ENCODE results near the gene HSPBP1.
"Not testable (repeated sequence)": the region's sequence is repeated elsewhere in the genome, so short reads cannot be mapped to it uniquely, and the experiment has no call there.

The HSPBP1 gene

GRCh38 chr19:55239004-55239403 lies 40.9 kb downstream of the HSPBP1 start:
- no peak for DNase-seq (ENCODE audit: low read depth)

- DNase-seq (ENCODE audit: low read depth): no peak
Observed at GRCh38 chr19:55238030-55238429, 41.9 kb downstream of the HSPBP1 start.

GRCh38 chr19:55232986-55233385 lies 46.9 kb downstream of the HSPBP1 start:
- no peak for DNase-seq (ENCODE audit: low read depth)

GRCh38 chr19:55232286-55232602 lies 47.7 kb downstream of the HSPBP1 start:
- DNase-seq (ENCODE audit: low read depth): no peak

- no peak for DNase-seq (ENCODE audit: low read depth)
Observed at GRCh38 chr19:55231391-55232285, 48.3 kb downstream of the HSPBP1 start.

- no peak for DNase-seq (ENCODE audit: low read depth)
Observed at GRCh38 chr19:55230780-55231179, 49.1 kb downstream of the HSPBP1 start.

GRCh38 chr19:55230329-55230728 lies 49.6 kb downstream of the HSPBP1 start:
- DNase-seq (ENCODE audit: low read depth): no peak

- no peak for DNase-seq (ENCODE audit: low read depth)
Observed at GRCh38 chr19:55229789-55230182, 50.1 kb downstream of the HSPBP1 start.

- no peak for DNase-seq (ENCODE audit: low read depth)
Observed at GRCh38 chr19:55229145-55229788, 50.6 kb downstream of the HSPBP1 start.

GRCh38 chr19:55228403-55229031 lies 51.4 kb downstream of the HSPBP1 start, which contains the start of gene TMEM86B:
TSS of gene TMEM86B (minus strand) at chr19:55228763. CDS start at chr19:55228741, 22 bp downstream.
- no peak for DNase-seq (ENCODE audit: low read depth)

- DNase-seq (ENCODE audit: low read depth): no peak
Observed at GRCh38 chr19:55228015-55228391, 51.9 kb downstream of the HSPBP1 start.

- no peak for DNase-seq (ENCODE audit: low read depth)
Observed at GRCh38 chr19:55227241-55228014, 52.5 kb downstream of the HSPBP1 start.

GRCh38 chr19:55226788-55227187 lies 53.1 kb downstream of the HSPBP1 start:
- no peak for DNase-seq (ENCODE audit: low read depth)

GRCh38 chr19:55226273-55226672 lies 53.6 kb downstream of the HSPBP1 start:
- DNase-seq (ENCODE audit: low read depth): no peak

GRCh38 chr19:55225415-55225958 lies 54.4 kb downstream of the HSPBP1 start:
- DNase-seq (ENCODE audit: low read depth): no peak

- not testable (repeated sequence) for DNase-seq (ENCODE audit: low read depth)
Observed at GRCh38 chr19:55224679-55225414, 55.1 kb downstream of the HSPBP1 start.

GRCh38 chr19:55224038-55224665 lies 55.8 kb downstream of the HSPBP1 start:
- no peak for DNase-seq (ENCODE audit: low read depth)

GRCh38 chr19:55223291-55224037 lies 56.4 kb downstream of the HSPBP1 start:
- no peak for DNase-seq (ENCODE audit: low read depth)

- DNase-seq (ENCODE audit: low read depth): no peak
Observed at GRCh38 chr19:55220525-55220924, 59.4 kb downstream of the HSPBP1 start.

Measured in stimulated activated CD8-positive, alpha-beta memory T cell treated with anti-CD3 and anti-CD28 coated beads, Interleukin-7, amount 100 ng/mL, for 24 hours (primary cell).